ENCODE results near the gene MDN1. TPM values are rescaled to one million over a fixed set of nuclear protein-coding genes. Genes with fewer than 3 reads are reported as not detected.

The MDN1 gene
- total and polyA plus RNA-seq, 2 of the 8 experiments (the other 6 are each of a cell fraction or from before 2014, with no cell fraction given) = 53.5 to 179 TPM

GRCh38 chr6:89667872-89668556 lies 151.6 kb downstream of the MDN1 start:
- Histone ChIP-seq H3K9ac (replicated peaks in 1 of 4; ENCODE audit: extremely low read depth in 1 of 4, low read depth in 3 of 4, low read length in 3 of 4) (no peak overlapping the region), H2BK120ac (replicated peaks; ENCODE audit: low read depth, low read length) (no peak overlapping the region), H3K27ac (ENCODE audit: low read depth, low read length) (no peak overlapping the region), H4K8ac (ENCODE audit: extremely low read depth, insufficient read depth, low read length) (no peak overlapping the region), H3K79me2 (ENCODE audit: control insufficient read depth in 1 of 2, insufficient read depth in 2 of 2, low read length in 2 of 2) (0 out of 4 replicates have a peak, but pooled peaks cover 0 to 4% of the 10 kb centered on the region in 2 experiments), H4K20me1 (replicated peaks in 1 of 2; ENCODE audit: control insufficient read depth in 1 of 2, insufficient read depth in 2 of 2, low read length in 2 of 2) (no peaks in the 10 kb centered on the region), H4K91ac (replicated peaks; ENCODE audit: insufficient read length, low read length) (no peak overlapping the region), H3K18ac (ENCODE audit: extremely low read depth, low read length) (no peak overlapping the region), H3K4me2 (ENCODE audit: insufficient read depth in 1 of 2, low read depth in 2 of 2, low read length in 2 of 2) (peak overlapping the region; percentile 20 to 38; a peak in 3 of 4 replicates), H3K4me1 (replicated peaks in 1 of 4; ENCODE audit: control insufficient read depth in 3 of 4, insufficient read depth in 4 of 4, low read length in 3 of 4) (peaks cover 4 to 11% (median 6%) of the 10 kb centered on the region in 4 experiments; a peak in 5 of 7 replicates), H2BK12ac (ENCODE audit: low read depth, low read length) (no peak overlapping the region), H3K14ac (ENCODE audit: insufficient read length) (no peak overlapping the region), H2AFZ (ENCODE audit: low read length) (no peak overlapping the region), H3K79me1 (ENCODE audit: low read depth, low read length) (no peaks in the 10 kb centered on the region), H3K23me2 (ENCODE audit: low read depth, low read length) (no peaks in the 10 kb centered on the region), H4K5ac (ENCODE audit: insufficient read length, low read depth, low read length) (no peak overlapping the region), H3K4ac (replicated peaks; ENCODE audit: insufficient read length, low read depth, low read length) (no peak overlapping the region), H3K4me3 (ENCODE audit: extremely low read depth in 1 of 4, insufficient read depth in 2 of 4, low read depth in 3 of 4, low read length in 4 of 4) (peak overlapping the region in 1 of 4 experiments; percentile 25; a peak in 1 of 8 replicates), H2BK15ac (ENCODE audit: low read length) (no peak overlapping the region), H2BK20ac (ENCODE audit: low read length) (no peak overlapping the region), H3K56ac (replicated peaks; ENCODE audit: insufficient read length, low read depth, low read length) (no peak overlapping the region), H2BK5ac (ENCODE audit: low read depth, low read length) (0 out of 2 replicates have a peak overlapping the region, but pooled peaks have one; percentile 5), H3K27me3 (replicated peaks in 1 of 4; ENCODE audit: control insufficient read depth in 3 of 4, extremely low read depth in 1 of 4, insufficient read depth in 3 of 4, low read length in 3 of 4) (no peaks in the 10 kb centered on the region), H3K9me3 (ENCODE audit: insufficient read depth in 2 of 2, low read depth in 1 of 2, low read length in 1 of 2) (no peaks in the 10 kb centered on the region), H3K23ac (ENCODE audit: insufficient read length) (no peak overlapping the region), H2AK5ac (ENCODE audit: low read depth, low read length) (no peak overlapping the region), H3K36me3 (ENCODE audit: control insufficient read depth in 2 of 4, insufficient read depth in 4 of 4, low read length in 3 of 4) (peaks cover 35 to 78% (median 56%) of the 10 kb centered on the region in 4 experiments)
- WGBS, 2 experiments (ENCODE audit: extremely low coverage in 1 of 2, insufficient coverage in 1 of 2, insufficient read length in 1 of 2, insufficient replicate concordance in 2 of 2, low coverage in 1 of 2, low lambda C conversion rate in 2 of 2, missing lambda C conversion rate in 1 of 2) = 36% methylated on average over 5 of the region's 5 CpGs; no CpG with 5 or more reads in 1 of the 2 experiments
- DNase-seq (ENCODE audit: low read depth in 1 of 2, low spot score in 2 of 2) = no peak
- peak; percentile 90 for FAIRE-seq
- POLR2A ChIA-PET (ENCODE audit: partially characterized antibody) = interaction anchor here (0.6 to 1.4 kb wide), 5 partner anchors 11 to 82 kb away, joined by 3 to 9 read pairs (median 3); no protein-coding TSS in a partner anchor
- CTCF ChIA-PET (ENCODE audit: partially characterized antibody) = interaction anchor here (2.2 kb wide), 1 partner anchor 11 kb away, joined by 6 read pairs; no protein-coding TSS in a partner anchor
- TF ChIP-seq TCF12 (IDR thresholded peaks at IDR 0.05; ENCODE audit: low read depth, low read length) = no peak
- TF ChIP-seq SP4 (IDR thresholded peaks at IDR 0.05; ENCODE audit: low read length) = no peak
- TF ChIP-seq TEAD4 (IDR thresholded peaks at IDR 0.05; ENCODE audit: low read depth, low read length) = peak; percentile 50; the same call in 1 of the 2 replicates
- peak in 1 of 2 experiments; percentile 75; a peak in 1 of 4 replicates for TF ChIP-seq SIN3A (conservative IDR thresholded peaks at IDR 0.05 in 1 of 2, IDR thresholded peaks at IDR 0.05 in 1 of 2; ENCODE audit: low read depth in 1 of 2, low read length in 2 of 2)
- no peak for TF ChIP-seq BCL11A (IDR thresholded peaks at IDR 0.05; ENCODE audit: low read depth in 2 of 2, low read length in 2 of 2)
